GM18505 (cell line): ENCODE data around the gene FNDC1.

Experiments
- ATAC-seq: cut with Tn5 transposase; IDR thresholded peaks from one replicate; pipeline ENCODE4 v1.9.1; 2021; ENCODE audit not compliant: unreplicated experiment
- POLR2A ChIP-seq: IDR thresholded peaks from 4 replicates; pipeline ENCODE4 v1.6.1; 2011; ENCODE audit warnings: borderline replicate concordance; ENCODE audit not compliant: insufficient read depth, insufficient read length; ENCODE audit errors: extremely low read depth

FNDC1 gene

DNA sequence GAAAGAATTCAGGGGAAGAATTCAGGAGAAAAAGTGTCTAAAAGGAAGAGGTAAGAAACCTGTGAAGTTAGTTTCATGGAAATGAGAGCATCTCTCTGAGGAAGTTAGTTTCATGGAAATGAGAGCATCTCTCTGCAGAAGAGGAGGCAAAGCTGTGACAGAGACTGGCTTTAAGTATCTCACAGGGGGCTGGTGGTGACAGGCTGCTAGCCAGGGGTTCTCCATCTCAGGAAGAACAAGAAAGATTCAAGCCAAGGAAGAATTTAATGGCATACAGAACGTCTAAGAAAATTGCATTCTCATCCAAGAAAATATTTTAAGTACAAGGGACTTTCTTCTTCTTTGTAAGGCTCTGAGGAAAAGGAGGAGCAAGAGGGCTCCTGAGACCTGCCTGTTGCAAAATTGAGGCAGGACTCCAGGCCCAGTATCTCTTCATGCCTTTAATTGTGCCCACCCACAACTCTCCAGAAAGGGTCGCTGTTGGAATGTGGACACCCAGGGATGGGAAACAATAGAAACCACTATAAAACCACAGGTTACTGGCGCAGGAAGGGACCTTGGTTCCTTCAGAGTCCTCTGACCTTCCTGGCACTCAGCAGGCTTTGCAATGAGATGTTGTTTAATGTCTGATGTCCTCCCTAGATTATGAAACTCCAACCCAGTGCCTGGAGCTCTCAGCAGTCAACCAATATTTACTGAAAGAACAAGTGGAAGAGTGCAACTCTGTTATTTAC, 136.8 kb downstream of the FNDC1 start:
- ATAC-seq: no peak
- no peak for TF ChIP-seq POLR2A

DNA sequence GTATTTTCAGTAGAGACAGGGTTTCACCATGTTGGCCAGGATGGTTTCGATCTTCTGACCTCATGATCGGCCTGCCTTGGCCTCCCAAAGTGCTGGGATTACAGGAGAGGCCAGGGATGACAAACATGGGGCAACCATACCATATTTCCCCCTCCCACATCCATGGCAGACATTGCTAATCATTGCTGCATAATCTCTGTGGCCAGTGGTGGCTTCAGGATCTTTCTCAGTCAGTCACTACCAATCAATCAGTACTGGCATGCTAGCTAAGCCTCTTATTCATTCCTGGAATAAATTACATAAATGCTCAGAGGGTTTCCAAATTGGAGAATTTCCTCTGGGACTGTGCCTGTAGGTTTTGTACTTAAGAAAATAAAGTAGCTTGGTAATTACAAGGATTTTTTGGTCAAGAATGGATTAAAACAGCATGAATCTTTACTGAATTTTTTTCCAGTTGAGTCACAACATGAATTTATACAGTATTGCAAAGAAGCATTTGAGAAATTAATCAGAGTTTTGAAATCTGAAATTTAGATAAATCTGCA, 138.1 kb downstream of the FNDC1 start:
- TF ChIP-seq POLR2A: no peak
- no peak for ATAC-seq

DNA sequence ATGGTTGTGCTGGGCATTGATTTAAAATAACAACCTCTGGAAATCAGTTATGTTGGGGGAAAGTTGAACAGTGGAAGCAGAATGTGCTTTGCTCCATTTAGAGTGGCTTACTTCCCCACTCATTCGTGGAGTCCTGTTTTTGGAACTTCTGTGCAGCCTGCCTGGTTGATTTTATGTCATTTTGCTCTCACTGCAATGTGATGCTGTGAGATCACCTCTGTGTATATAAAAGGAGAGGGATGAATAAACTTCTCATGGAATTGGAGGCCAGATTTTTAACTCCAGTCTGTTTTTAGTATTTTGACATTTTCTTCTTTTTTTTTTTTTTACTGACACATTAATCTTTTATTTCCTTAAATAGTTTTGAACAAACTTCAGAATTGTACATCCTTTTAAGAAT, 139.0 kb downstream of the FNDC1 start:
- no peak for ATAC-seq

DNA sequence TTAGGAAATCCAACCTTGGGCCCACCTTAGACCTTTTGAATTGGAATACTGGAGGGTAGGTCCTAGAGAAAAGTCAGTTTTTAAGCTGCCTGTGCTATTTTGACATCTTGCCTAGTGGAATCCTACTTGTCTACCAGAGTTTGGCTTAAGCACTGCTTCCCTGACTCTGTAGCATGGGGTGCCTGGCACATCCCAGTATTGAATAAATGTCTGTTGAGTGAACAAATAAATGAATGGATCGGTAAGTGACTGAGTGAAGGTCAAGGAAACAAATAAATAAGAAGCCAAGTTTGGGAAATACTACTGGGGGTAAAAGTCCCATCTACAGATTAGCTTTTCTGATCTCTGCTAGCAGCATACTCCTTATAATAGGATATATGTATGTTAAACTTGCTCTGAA, 140.5 kb downstream of the FNDC1 start:
- ATAC-seq: no peak
- no peak for TF ChIP-seq POLR2A

More for the DNA sequence above, 139.0 kb downstream of the FNDC1 start:
- TF ChIP-seq POLR2A: no peak

DNA sequence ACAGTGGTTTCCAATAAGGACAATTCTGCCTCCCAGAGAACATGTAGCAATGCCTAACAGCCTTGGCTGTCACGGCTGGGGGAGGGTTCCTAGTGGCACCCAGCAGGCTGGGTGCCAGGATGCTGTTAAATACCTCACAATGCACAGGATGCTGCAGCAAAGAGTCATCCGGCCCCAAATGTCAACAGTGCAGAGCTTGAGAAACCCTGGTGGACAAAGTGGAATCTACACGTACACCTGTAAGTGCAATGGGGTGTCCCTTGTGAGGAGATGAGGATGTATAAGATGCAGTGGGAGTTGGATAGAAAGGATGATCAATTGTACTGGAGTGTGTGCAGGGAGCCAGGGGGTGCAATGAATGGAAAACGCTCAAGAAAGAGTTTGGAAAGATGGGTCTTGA, 142.4 kb downstream of the FNDC1 start:
- TF ChIP-seq POLR2A: no peak
- ATAC-seq: no peak

DNA sequence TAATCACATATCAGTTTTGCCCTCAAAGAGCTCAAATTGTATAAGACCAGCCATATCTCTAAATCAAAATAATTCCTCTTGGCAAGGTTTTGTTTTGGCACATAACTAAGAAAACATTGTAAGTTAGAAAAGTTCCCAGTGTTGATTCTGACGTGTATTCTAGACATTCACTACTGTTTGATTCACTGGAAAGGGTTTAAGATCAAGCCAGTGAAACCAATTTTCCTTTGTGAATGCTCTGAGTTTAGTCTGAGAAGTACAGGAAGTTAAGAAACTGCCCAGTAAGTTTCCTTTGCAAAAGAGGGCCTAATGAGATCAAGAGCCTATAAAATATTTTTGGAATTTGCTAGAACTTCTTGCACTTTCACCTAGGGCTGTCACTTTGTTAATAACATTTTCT, 143.0 kb downstream of the FNDC1 start:
- ATAC-seq: no peak
- TF ChIP-seq POLR2A: no peak

DNA sequence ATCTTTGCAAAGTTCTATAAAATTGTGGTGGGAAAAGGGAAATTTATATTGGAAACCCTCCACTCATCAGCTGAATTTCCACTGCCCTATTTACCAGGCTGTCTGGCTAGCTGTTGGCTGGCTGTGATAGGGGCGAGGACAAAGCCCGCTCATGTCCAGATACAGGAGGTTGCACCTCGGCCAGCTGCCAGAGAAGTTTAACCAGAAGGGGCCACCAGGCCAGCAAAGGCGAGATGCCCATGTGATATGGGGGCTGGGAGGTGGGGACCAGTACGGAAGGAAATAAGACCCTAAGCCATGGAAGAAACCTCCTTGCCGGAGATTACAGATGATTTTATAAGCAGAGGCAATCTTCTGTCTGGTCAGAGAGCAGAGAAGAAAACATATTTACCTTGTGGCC, 143.8 kb downstream of the FNDC1 start:
- ATAC-seq: no peak

DNA sequence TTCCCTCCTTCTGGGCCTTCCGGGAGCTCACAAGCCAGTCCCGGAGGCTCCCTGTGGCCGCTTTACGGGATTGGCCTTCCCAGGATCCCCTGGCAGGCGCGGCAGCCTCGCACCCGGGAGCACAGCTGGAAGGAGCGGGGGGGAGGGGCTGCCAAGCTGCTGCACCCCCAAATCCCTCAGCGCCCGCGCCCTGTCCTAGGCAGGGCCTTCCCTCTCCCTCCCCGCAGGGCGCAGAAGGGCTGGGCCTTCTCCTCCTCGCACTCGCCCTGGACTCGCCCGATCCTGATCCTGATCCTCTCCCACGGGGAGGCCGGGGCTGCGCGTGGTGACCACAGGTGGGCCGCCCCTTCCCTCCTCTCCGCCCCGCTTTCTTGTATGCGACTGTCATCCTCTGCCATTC, 146.4 kb downstream of the FNDC1 start:
- no peak for TF ChIP-seq POLR2A

More for the DNA sequence above, 143.8 kb downstream of the FNDC1 start:
- no peak for TF ChIP-seq POLR2A

DNA sequence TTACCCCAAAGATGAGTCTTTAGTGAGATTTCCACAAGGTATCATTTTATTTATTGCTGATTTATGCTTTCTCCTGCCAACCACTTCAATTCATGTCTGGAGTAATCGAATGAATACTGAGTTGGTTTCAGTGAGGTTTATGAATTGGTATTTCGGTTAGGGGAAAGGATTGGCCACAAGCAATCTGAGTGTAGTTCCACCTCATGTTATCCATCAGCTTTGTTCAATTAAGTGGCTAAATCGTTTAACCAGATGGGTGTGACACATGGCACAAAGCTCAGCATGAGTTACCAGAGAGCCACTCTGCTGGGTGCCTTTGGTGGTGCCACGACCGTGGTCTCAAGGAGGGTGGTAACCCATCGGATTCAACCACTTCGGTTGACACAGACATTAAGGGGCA, 148.2 kb downstream of the FNDC1 start:
- TF ChIP-seq POLR2A: no peak
- ATAC-seq: no peak

More for the DNA sequence above, 146.4 kb downstream of the FNDC1 start:
- no peak for ATAC-seq

DNA sequence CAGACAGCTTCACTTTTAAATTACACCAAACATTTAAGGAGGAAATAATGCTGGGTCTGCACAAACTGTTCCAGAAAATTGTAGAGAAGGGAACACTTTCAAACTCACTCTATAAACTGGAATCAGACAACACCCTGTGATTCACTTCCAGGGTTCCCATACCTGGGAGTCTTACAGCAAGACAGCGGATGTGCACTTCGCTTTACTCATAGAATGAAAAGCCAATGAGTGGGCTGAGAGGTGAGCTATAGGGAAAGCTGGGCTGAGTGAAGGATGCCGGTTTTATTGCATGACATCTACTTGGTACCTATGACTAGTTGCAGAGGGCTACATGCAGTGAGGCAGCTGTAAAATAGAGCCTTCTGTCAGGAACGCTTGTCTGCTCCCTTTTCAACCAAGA, 152.1 kb downstream of the FNDC1 start:
- TF ChIP-seq POLR2A: no peak
- no peak for ATAC-seq
